Measurements from ENCODE around the gene SLC6A4. TPM values are rescaled to one million over a fixed set of nuclear protein-coding genes. Genes with fewer than 3 reads are reported as not detected.

SLC6A4 gene
- total and polyA plus RNA-seq, 2 of the 8 experiments (the other 6 are each of a cell fraction or from before 2014, with no cell fraction given) = 0.09 to 0.33 TPM

- H2BK20ac ChIP-seq (ENCODE audit: low read length) = no peak overlapping the region
- H2AK5ac ChIP-seq (ENCODE audit: low read depth, low read length) = no peak overlapping the region
- DNase-seq (ENCODE audit: low read depth in 1 of 2, low spot score in 2 of 2) = no peak
- H3K23me2 ChIP-seq (ENCODE audit: low read depth, low read length) = no peaks in the 10 kb centered on the region; the same call in 1 of the 2 replicates
- H3K79me2 ChIP-seq (ENCODE audit: control insufficient read depth in 1 of 2, insufficient read depth in 2 of 2, low read length in 2 of 2) = no peaks in the 10 kb centered on the region
- H4K8ac ChIP-seq (ENCODE audit: extremely low read depth, insufficient read depth, low read length) = no peak overlapping the region
- FAIRE-seq = no peak
- no peak overlapping the region for H3K4me3 ChIP-seq (ENCODE audit: extremely low read depth in 1 of 4, insufficient read depth in 2 of 4, low read depth in 3 of 4, low read length in 4 of 4)
- 88% methylated on average over 11 of the region's 11 CpGs; no CpG with 5 or more reads in 1 of the 2 experiments for WGBS, 2 experiments (ENCODE audit: extremely low coverage in 1 of 2, insufficient coverage in 1 of 2, insufficient read length in 1 of 2, insufficient replicate concordance in 2 of 2, low coverage in 1 of 2, low lambda C conversion rate in 2 of 2, missing lambda C conversion rate in 1 of 2)
- no peak overlapping the region for H3K27ac ChIP-seq (ENCODE audit: low read depth, low read length)
- no peak overlapping the region for H3K4me2 ChIP-seq (ENCODE audit: insufficient read depth in 1 of 2, low read depth in 2 of 2, low read length in 2 of 2)
- ChIA-PET POLR2A (ENCODE audit: partially characterized antibody) (no interaction called here), CTCF (ENCODE audit: partially characterized antibody) (interaction anchor here (1.0 to 1.1 kb wide), 2 partner anchors 9 to 26 kb away, joined by 3 read pairs; no protein-coding TSS in a partner anchor)
- no peak overlapping the region for H3K4ac ChIP-seq (replicated peaks; ENCODE audit: insufficient read length, low read depth, low read length)
- H2BK120ac ChIP-seq (replicated peaks; ENCODE audit: low read depth, low read length) = no peak overlapping the region
- no peak overlapping the region for H3K23ac ChIP-seq (ENCODE audit: insufficient read length)
- no peaks in the 10 kb centered on the region for H3K79me1 ChIP-seq (ENCODE audit: low read depth, low read length)
- H2AFZ ChIP-seq (ENCODE audit: low read length) = no peak overlapping the region
- no peaks in the 10 kb centered on the region for H3K27me3 ChIP-seq (replicated peaks in 1 of 4; ENCODE audit: control insufficient read depth in 3 of 4, extremely low read depth in 1 of 4, insufficient read depth in 3 of 4, low read length in 3 of 4)
- no peak overlapping the region for H2BK12ac ChIP-seq (ENCODE audit: low read depth, low read length)
- no peak overlapping the region for H3K14ac ChIP-seq (ENCODE audit: insufficient read length)
- H4K5ac ChIP-seq (ENCODE audit: insufficient read length, low read depth, low read length) = no peak overlapping the region
- no peak overlapping the region for H3K56ac ChIP-seq (replicated peaks; ENCODE audit: insufficient read length, low read depth, low read length)
- H4K20me1 ChIP-seq (replicated peaks in 1 of 2; ENCODE audit: control insufficient read depth in 1 of 2, insufficient read depth in 2 of 2, low read length in 2 of 2) = no peaks in the 10 kb centered on the region
- no peak overlapping the region for H2BK15ac ChIP-seq (ENCODE audit: low read length)
- H3K36me3 ChIP-seq (ENCODE audit: control insufficient read depth in 2 of 4, insufficient read depth in 4 of 4, low read length in 3 of 4) = no peaks in the 10 kb centered on the region
- H4K91ac ChIP-seq (replicated peaks; ENCODE audit: insufficient read length, low read length) = no peak overlapping the region
- no peak overlapping the region for H3K18ac ChIP-seq (ENCODE audit: extremely low read depth, low read length)
- H2BK5ac ChIP-seq (ENCODE audit: low read depth, low read length) = no peak overlapping the region
- no peaks in the 10 kb centered on the region for H3K4me1 ChIP-seq (replicated peaks in 1 of 4; ENCODE audit: control insufficient read depth in 3 of 4, insufficient read depth in 4 of 4, low read length in 3 of 4)
- H3K9me3 ChIP-seq (ENCODE audit: insufficient read depth in 2 of 2, low read depth in 1 of 2, low read length in 1 of 2) = no peaks in the 10 kb centered on the region
- no peak overlapping the region for H3K9ac ChIP-seq (replicated peaks in 1 of 4; ENCODE audit: extremely low read depth in 1 of 4, low read depth in 3 of 4, low read length in 3 of 4)
- TF ChIP-seq CHD1 (IDR thresholded peaks at IDR 0.05; ENCODE audit: low read depth, low read length) (no peak), SIX5 (IDR thresholded peaks at IDR 0.05; ENCODE audit: low read depth, low read length) (no peak), HDAC2 (IDR thresholded peaks at IDR 0.05; ENCODE audit: borderline replicate concordance in 1 of 2, low read depth in 2 of 2, low read length in 2 of 2) (no peak), RFX5 (IDR thresholded peaks at IDR 0.05; ENCODE audit: borderline replicate concordance, low read depth, low read length) (no peak), ASH2L (IDR thresholded peaks at IDR 0.05; ENCODE audit: low read length) (no peak), ZNF274 (IDR thresholded peaks at IDR 0.05; ENCODE audit: borderline replicate concordance, extremely low read depth, low read length) (no peak), SIRT6 (IDR thresholded peaks at IDR 0.05; ENCODE audit: low read length) (no peak), MAX (IDR thresholded peaks at IDR 0.05) (no peak), RXRA (IDR thresholded peaks at IDR 0.05; ENCODE audit: insufficient read depth, low read depth, low read length) (no peak), BACH1 (IDR thresholded peaks at IDR 0.05; ENCODE audit: low read length) (no peak), POU5F1 (IDR thresholded peaks at IDR 0.05; ENCODE audit: low read depth, low read length) (no peak)
- TF ChIP-seq, protein P1, sequence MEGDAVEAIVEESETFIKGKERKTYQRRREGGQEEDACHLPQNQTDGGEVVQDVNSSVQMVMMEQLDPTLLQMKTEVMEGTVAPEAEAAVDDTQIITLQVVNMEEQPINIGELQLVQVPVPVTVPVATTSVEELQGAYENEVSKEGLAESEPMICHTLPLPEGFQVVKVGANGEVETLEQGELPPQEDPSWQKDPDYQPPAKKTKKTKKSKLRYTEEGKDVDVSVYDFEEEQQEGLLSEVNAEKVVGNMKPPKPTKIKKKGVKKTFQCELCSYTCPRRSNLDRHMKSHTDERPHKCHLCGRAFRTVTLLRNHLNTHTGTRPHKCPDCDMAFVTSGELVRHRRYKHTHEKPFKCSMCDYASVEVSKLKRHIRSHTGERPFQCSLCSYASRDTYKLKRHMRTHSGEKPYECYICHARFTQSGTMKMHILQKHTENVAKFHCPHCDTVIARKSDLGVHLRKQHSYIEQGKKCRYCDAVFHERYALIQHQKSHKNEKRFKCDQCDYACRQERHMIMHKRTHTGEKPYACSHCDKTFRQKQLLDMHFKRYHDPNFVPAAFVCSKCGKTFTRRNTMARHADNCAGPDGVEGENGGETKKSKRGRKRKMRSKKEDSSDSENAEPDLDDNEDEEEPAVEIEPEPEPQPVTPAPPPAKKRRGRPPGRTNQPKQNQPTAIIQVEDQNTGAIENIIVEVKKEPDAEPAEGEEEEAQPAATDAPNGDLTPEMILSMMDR (IDR thresholded peaks at IDR 0.05; ENCODE audit: control extremely low read depth in 1 of 3, insufficient read depth in 1 of 3, low read depth in 1 of 3, low read length in 3 of 3) = no peak
Observed at GRCh38 chr17:30210366-30210765, 25.1 kb downstream of the SLC6A4 start.

All from H1 (cell line).